Ramos (cell line): ENCODE results near the gene USP7.

ENCODE experiments used
- in situ Hi-C: fragments of 300-500 bp; cut with MboI; formaldehyde crosslinking; loops from one replicate; pipeline ENCODE4 v1.14.3; 2022; ENCODE audit warnings: low sequenced_read_pairs; ENCODE audit not compliant: unreplicated experiment

USP7 gene

DNA sequence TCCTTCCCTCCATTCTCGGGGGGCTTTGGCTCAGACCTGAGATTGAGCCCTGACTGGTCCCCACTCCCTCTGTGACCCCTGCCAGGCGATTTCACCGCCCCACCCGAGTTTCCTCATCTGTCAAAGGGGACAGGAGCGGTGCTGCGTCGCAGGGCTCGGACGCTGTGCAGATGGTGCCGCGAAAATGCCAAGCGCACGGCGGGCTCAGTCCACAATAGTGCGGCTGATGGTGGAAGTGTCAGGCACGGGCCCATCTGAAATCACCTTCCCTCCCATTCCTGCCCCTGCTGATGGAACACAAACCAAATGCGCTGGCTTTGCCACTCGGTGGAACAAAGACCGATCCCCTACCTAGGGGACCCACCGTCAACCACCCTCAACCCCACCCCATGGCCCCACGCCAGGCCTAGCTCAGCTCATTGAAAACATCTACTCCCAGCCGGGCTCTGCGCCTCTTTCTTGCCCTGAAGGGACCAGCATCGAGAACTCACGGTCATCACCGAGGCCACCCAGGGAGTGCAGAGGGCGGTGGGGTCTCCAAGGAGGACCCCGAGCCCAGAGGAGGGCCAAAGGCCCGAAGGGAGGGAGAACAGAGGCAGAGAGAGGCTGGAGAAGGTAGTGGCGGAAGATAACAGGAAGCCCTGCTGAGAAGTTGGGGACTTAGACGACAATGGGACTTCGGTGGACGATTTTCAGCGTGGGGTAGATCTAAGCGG lies 96.3 kb downstream of the USP7 start:
- in situ Hi-C loops: no loop called here

DNA sequence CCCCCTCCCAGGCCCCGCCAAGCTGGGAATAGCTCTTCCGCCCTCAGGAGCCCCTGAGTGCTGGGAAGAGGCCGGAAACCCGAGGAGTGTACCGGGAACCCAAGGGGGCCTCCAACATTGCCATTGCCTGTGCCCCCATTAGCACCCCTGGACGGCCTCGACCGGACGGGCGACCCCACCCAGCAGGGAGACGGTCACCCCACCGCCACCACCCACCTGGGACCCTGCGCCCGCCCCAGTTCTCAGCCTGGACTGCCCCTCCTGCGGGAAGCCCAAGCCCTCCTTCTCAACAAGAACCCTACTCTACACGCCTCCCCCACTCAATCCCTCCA lies 96.9 kb downstream of the USP7 start:
- in situ Hi-C loops: no loop called here

DNA sequence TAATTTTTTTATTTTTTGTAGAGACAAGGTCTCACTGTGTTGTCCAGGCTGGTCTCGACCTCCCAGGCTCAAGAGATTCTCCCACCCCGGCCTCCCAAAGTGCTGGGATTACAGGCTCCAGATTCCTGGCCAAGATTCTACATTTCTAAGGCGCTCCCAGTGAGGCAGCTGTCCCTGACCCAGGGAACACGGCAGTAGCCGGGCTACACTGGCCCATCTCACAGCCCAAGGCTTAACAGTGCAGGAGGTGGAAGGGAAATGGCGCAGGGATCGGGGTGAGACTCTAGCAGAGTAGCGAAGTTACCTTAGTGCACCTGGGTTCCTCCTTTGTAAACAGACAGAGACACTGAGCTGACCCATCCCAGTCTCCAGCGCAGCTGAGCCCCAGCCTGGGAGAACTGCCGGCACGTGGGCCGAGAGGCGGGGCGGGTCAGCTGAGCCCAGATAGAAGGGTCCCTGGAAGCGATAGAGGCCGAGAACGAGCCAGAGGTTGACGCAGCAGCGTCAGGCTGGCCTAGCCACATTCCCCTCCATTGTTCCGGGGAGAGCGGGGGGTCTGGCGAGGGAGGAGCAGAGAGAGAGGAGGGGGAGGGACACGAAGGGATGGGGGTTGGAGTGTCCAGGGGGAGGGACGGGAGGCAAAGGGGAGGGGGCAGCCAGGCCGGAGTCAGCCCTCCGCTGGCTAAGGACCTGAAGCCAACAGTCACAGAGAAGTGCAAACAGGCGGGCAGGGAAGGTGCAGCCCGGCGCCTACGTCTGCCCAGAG lies 97.4 kb downstream of the USP7 start:
- in situ Hi-C loops: no loop called here

DNA sequence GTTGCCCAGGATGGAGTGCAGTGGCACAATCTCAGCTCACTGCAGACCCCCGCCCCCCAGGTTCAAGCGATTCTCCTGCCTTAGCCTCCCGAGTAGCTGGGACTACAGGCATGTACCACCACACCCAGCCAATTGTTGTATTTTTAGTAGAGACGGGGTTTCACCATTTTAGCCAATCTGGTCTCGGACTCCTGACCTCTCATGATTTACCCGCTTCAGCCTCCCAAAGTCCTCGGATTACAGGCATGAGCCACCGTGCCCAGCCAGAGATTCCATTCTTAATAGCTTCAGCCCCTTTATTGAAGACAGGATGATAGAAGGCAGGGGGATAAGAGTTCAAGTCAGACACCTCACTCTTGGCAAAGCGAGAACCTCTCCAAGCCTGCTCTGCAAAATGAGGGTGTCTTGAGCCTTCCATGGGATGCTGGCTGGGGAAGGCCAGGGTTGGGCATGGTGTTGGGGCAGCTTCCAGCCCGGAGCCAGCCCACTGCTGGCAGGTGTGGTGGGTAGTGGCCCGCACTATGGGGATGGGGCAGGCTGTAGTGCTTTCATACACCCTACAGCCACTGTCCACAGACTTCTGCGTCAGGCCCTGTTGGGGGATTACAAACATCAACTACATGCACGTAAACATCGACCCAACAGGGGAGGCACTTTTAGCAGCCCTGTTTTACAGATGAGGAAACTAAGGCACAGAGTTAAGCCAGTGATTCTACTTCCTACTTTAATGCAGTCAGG lies 98.4 kb downstream of the USP7 start:
- in situ Hi-C loops: no loop called here

DNA sequence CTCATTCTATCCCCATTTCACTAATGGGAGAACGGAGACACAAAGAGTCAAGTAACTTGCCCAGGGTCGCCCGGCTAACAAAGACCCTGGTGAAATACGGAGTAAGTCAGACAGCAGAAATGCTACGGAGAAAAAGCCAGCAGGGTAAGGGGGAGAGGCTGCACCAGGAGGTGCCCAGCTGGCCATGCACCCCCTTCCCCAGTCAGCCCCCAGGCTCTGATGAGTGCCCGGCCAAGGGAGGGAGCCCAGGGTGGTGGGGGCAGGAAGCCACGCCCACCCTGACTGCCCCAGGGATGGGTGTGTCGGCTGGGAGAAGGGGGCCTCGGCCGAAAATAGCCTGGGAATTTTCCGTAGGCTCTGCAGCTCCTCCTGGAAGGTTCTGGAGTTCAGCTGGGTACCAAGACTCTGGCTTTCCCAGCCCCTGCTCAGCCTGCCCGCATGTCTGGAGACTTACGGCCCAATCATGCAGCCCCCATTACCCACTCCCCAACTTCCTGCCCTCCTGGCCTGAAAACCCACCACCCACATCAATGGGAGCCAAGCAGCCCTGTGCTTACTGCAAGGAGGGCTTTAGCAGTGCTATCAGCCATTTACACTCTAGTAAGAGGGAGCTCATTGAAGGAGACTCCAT lies 99.1 kb downstream of the USP7 start:
- in situ Hi-C loops: no loop called here

DNA sequence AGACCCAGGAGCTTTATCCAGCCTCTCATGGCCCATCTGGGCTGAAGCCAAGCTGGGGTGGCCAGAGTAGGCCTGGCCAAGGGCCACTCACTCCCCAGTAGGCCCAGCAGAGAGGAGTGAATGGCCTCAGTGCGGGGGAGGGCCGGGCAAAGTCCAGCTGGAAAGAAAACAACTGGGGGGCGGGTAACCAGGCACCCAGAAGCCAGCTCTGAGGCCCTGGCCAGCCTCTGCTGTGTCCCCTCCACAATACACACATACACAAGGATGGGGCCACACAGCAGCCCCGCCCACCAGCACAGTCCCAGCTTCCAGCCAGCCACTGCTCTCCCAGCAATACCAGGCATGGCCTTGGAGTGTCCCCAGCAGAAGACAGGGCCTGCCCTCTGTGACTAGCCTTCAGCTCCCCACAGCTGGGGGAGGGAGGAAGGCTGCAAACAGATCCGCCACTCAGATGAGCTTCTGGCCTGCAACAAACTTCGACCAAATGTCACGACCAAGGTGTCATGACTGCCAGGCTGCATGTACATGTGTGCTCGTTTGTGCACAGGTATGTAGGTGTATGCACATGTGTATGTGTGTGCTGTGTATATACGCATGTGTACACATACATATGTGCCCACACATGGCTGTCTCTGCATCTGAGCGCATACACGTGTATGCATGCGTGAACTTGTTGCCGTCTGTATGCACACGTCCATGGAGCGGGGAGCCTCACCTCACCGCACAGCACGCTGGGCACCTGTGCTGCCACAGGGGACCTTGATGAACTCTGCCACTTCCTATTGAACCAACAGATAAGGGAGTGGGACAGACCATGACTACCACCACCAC lies 99.9 kb downstream of the USP7 start:
- in situ Hi-C loops: no loop called here

DNA sequence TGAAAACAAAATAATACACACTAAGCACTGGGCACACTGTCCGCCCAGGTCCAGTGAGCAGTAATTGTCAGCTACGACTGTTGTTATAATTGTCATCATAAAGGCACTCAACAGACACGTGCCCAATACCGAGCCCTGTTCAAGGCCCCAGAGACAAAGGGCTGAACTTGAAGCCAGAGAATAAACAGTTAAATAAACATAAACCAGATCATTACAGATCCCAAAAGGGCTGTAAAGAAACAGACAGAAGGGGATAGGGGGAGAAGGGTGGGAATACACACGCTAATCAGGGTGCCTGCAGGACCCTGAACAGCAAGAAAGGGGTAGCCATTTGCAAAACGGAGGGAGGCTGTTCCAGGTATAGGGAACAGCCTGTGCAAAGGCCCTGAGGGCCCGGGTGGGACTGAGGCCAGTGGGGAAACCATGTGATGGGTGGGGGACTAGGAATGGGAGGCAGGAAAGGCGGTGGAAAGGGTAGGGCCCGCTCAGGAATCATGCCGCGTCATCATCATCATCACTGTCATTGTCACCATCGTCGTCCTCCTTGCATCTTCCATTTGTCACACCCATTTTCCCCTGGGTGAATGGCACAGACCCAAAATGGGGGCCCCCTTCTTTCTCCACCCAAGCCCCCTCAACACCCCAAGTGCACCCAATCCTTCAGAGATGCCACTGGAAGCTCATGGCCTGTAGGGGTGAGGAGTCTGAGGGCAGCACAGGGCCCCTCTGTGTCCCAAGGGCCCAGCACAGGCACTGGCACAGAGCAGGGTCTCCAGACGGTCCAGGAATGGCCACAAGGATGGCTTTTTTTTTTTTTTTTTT lies 101.2 kb downstream of the USP7 start:
- in situ Hi-C loops: no loop called here

DNA sequence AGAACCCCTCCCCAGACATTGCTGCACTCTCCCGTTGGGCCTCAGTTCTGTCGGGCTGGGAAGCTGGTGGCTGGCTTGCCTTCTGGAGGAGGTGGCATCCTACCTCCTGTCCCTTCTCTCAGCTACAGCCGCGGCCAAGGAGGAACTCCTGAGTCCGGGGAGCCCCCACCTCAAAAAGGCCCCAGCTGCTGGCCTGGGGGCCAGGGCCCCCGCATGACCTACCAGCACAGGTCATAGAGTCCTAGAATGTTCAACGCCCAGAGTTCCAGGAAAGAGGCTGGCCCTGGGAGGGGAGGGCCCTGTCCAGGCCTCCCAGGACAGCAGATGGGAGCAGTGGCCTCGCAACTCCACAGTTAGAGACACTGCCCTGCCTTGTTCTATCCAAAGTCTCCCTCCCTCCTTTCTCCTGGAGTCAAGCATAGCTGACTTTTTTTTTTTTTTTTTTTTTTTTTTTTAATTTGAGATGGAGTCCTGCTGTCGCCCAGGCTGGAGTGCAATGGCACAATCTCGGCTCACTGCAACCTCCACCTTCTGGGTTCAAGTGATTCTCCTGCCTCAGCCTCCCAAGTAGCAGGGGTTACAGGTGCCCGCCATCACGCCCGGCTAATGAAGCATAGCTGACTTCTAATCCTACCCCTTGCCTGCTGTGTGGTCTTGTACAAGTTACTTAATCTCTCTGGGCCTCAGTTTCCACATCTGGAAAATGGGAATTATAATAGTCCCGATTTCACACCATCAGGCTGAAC lies 102.0 kb downstream of the USP7 start:
- in situ Hi-C loops: no loop called here

DNA sequence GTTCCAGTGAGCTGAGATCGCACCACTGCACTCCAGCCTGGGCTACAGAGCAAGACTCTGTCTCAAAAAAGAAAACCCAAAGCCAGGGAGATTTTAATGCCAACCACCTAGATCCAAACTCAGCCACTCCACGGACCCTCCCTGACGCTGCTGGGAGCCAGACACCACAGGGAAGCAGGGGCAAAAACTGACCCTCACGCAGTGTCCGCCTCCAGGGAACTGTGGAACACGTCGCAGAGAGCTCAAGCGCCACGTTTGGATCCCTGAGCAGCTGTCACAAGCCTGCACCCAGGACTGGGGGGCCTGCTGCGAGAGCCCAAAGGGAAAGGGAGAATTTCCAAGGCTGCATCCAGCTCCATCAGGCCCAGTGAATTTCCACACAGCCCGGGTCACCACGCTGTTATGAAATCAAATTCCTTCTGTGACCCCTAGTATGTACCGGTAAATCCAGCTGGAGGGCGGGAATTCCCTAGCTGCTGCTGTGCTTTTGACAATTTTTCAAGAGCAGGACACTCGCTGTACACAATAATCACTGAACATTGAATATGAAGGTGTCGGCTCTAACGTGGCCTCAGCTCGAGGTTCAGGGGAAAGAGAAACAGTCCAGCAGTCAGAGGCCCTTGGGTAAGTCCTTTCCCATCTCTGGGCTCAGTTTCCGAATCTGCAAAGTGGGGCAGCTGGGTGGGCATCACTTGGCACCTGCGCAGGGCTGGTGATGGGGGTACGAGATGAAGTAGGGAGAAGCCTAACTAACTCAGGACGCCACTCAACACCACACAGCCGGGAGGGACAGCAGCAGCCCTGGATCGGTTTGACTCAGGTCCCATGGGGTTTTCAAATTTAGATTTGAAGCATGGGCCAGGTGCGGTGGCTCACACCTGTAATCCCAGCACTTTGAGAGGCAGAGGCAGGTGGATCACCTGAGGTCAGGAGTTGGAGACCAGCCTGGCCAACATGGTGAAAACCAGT lies 103.5 kb downstream of the USP7 start:
- in situ Hi-C loops: no loop called here

DNA sequence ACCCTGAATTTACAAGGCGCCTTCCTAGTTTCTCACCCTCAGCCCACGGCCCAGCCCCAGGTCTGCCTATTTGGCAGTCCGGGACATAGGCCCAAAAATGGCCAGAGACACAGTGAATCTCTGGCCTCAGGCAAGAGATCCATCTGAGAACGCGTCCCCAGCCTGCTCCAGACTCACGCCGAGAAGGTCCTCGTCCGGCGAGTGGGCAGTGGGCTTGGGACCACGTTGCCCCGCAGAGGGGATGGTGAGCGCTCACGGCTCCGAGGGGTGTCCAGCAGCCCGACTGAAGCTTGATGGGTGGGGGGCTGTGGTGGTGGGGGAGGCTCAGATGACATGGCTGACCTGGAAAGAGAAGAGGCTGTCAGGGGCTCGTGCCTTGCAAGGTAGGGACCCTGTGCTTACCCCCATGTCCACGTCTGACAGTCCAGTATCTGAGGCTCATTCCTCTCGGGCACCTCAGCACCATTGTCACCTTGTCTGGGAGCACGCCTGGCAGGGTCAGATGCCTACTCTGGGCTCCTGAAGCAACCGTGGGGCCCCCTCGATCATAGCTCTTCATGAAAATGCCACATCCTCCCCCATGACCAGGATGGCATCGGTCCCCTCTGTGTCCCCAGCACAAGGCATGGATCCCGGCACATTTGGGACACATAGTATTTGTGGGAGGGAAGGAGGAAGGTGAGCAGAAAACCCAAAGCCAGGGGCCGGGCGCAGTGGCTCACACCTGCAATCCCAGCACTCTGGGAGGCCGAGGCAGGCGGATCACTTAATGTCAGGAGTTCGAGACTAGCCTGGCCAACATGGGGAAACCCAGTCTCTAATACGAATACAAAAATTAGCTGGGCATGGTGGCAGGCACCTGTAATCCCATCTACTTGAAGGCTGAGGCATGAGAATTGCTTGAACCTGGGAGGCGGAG lies 104.5 kb downstream of the USP7 start:
- in situ Hi-C loops: no loop called here

DNA sequence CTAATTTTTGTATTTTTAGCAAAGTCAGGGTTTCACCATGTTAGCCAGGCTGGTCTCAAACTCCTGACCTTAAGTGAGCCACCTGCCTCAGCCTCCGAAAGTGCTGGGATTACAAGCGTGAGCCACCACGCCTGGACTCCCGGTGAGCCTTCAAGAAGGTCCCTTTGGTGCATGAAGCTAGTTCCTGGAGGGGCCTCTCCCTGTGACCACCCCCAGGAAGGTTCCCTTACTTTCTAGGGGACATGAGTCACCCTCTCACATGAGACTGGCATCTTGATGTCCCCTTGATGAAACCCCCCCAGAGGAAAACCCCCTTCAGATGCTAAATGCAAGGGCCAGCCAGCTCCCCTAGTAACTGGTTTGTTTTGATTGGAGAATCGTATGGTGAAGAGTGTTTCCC lies 107.7 kb downstream of the USP7 start:
- in situ Hi-C loops: no loop called here

DNA sequence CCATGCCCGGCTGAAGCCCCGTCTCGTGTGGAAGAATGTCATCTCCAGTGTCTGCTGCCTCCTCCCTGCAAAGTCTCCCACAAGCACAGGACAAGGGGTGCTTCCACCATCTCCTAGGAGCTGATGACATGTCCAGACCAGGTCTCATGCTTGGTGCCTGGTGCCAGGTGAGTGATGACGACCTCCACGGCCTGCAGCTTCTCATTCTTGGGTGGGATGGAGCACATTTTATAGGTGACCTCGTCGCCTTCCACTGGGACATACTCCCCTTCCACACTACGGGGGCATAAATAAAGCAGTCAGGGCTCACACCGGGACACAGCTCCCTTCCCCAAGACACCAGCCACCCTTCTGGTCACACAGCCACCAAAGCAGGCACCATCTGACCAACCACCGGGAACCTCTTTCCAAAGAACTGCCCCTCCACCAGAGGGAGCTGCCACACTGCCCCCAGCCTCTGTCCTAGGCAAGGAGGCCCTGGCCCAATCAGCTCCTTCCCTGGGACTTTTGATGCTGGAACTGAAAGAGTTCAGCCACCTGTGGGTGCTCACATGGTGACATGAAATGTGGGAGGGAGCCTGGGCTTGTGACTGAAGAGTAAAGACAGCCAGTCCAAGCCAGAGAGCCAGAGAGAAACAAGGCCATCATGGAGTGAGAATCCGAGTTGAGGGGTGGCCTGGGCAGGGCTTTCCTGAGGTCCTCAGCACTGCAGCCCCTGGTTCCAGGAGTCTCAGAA lies 108.5 kb downstream of the USP7 start:
- in situ Hi-C loops: no loop called here

DNA sequence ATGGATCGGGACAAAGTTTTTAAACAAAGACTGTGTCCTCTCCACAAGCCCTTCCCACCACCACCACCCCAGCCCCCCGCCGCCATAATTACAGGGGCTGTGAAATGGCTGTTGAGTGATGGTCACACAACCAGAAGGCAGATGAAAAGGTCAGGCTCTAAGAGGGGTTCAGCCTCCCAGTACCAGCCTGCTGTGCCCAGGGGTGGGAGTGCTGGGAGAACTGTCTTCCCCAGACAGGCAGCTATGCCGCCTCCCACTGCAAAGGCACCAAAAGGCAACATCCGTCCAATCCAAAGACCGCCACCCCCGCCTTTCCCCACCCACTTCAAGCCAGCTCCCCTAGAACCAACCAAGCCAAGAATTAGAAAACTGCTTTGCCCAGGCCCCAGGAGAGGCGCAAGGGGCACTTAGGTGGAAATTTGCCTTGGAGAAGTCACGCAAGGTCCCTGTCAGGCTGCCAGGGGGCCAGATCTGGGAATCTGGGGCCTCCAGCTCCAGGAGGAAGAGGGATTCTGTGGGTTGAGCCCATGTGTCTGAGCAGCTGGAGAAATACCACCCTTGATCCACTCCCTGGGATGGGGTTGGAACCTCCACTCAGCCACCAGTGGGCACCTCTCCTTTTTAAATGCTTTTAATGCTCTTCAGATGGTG lies 109.3 kb downstream of the USP7 start:
- in situ Hi-C loops: no loop called here

DNA sequence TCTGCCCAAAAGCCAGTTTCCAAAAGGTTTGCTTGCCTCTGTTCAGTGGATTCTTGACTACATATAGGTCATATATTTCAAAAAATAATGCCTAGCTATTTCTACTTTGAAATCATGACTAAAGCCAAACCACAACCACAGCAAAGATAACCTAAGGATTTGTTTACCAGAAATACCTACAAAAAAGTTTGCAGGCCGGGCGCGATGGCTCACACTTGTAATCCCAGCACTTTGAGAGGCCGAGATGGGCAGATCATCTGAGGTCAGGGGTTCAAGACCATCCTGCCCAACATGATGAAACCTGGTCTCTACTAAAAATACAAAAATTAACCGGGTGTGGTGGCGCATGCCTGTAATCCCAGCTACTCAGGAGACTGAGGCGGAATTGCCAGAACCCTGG lies 110.1 kb downstream of the USP7 start:
- in situ Hi-C loops: no loop called here

DNA sequence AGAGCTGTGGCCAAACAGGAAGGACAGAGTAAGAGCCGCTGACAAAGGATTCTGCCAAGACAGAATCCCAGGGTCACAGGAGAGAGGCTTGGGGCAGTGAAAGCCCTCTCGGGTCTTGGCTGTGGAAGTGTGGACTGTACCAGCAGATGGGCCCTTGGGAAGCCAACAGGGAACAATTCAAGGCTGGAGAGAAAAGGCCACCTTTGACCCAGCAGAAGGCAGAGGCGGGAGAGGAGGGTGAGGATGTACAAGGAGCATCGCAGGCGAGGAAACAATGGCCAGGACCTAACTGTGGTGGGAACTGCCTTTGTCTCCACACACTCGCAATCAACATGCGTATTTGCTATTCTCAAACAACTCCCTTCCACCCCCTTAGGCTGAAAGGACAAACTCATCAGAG lies 110.6 kb downstream of the USP7 start:
- in situ Hi-C loops: no loop called here
